HG03135 (cell line): ENCODE measurements around the gene PDLIM1.
"Not testable (repeated sequence)": the region's sequence is repeated elsewhere in the genome, so short reads cannot be mapped to it uniquely, and the experiment has no call there.

Experiments
- ATAC-seq: cut with Tn5 transposase; IDR thresholded peaks from one replicate; pipeline ENCODE4 v1.9.1; 2021; ENCODE audit warnings: mild to moderate bottlenecking, moderate library complexity; ENCODE audit not compliant: unreplicated experiment

Gene PDLIM1

GRCh38 chr10:95214793-95215192, 76.0 kb downstream of the PDLIM1 start:
- peak; percentile 67 for ATAC-seq

DNA sequence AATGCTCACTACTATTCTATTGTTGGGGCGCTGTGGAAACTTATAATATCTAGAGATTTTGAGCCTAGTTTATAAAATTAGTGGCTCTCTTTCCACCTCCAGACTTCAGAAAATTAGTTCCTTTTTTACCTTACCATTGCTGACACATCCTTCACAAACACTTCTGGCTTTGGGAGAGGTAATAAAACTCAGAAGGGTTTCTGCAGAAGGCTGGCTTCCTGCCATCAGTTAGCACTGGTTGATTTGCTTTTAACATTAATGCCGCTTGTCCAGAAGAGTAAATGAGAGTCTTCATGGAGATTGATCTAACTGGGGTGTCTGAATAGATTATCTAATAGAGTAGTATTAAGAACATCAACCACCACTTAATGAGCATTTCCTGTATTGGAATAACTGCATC, 76.4 kb downstream of the PDLIM1 start:
- no peak for ATAC-seq

DNA sequence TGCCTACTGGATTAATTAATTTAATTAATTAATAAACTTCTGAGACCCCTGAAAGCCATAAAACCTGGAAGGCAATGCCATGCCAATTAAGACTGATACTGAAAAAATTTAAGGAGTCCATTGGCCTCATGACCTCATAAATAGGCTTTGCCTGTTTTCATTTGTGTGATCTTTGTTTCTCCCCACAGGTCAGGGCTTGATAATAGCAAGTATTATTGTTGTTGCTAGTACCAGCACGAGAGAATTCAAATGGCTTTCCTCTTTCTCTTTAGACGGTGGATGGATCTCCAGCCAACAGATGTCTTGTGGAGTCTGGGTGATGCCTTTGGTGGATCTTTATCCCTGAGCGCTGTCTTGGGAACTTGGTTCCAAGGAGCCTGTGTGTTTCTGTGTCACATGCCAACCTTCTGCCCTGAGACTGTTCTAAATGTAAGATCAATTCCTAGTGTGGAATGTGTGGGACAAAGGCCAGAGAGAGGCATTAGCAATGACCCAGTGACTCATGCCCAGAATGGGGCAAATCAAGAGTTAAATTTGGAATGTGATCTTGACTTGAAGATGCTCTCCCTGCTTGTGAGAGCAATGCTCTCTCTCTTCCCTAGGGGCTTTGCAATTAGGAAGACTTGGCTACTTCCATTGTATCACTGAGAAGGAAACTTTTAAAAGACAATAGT, 79.1 kb downstream of the PDLIM1 start:
- ATAC-seq = no peak

DNA sequence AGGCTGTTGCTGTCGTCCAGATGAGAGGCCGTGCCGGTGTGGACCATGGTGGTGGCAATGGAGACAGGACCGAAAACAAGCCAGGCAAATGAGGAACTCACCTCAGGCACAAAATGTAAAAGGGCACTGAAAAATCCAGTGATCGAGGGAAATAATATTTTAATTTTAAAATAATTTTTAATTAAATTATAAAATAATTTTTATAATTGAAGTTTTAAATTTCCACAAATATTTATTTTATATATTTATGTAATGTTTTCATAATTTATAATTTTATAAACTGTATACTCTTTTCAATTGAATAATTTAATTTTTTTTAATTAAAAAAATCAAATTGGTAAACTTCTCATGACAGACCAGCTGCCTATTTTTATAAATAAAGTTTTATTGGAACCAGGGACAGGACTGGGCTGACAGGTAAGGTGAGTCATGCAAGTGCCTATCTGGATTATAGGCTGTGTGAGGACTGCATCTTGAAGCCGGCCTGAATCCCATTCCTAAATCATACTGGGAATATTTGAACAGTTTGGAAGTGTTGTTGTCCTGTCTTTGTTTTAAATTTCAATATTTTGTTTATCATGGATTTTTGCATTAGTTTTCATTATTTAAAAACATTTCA, 81.2 kb downstream of the PDLIM1 start:
- no peak for ATAC-seq

DNA sequence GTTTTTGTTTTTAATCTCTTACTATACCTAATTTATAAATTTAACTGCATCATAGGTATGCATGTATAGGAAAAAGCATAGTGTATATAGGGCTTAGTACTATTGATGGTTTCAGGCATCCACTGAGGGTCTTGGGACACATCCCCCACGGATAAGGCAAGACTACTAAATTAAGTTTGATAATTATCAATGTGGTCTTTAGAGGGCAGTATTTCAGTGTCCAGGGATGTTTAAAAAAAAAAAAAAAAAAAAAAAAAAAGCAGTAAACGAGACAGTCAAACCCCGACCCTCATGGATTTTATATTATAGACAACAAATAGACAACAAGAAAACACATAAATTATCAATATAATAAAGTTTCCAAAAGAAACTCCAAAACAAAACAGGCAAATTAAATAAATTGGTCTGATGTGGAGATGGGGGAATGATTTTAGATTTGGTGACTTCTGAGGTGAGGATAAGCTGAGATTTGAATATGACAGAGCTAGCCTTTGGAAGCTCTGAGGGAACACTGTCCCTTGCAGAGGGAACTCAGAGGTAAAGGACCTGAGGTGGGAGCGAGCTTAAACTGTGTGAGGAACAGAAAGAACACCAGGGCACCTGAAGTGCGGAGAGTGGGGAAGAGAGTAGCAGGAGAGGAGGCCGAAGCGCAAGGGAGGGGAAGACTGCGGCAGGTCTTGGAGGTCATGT, 82.0 kb downstream of the PDLIM1 start:
- ATAC-seq = no peak

DNA sequence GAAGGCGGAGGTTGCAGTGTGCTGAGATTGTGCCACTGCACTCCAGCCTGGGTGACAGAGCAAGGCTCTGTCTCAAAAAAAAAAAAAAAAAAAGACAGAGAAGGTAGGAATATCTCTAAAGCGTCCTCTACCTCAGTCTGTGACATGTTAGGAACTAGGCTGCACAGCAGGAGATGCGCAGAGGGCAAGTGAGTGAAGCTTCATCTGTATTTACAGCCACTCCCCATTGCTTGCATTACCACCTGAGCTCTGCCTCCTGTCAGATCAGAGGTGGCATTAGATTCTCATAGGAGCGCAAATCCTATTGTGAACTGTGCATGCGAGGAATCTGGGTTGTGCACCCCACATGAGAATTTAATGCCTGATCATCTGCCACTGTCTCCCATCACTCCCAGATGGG, 87.9 kb downstream of the PDLIM1 start:
- not testable (repeated sequence) for ATAC-seq

DNA sequence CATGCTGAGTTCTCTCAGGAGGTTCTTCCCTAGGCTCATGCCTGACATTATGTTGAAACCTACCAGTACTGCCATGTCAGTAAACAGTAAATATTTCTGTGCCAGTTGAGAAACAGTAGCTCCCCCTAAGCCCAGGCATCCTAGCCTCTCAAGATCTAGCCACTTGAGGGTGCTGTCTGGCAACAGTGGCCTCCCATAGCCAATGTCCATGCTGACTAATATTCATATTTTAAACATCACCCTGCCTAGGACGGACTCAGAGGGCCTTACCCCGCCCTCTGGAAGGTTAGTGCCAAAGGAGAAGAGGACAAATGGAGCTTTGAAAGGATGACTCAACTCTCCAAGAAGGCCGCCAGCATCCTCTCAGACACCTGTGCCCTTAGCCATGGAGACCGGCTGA, 89.1 kb downstream of the PDLIM1 start:
- ATAC-seq = no peak

GRCh38 chr10:95196046-95196445, 94.8 kb downstream of the PDLIM1 start:
- ATAC-seq = no peak

- no peak for ATAC-seq
Observed at GRCh38 chr10:95193944-95194343, 96.9 kb downstream of the PDLIM1 start, which contains the start of gene ACSM6. Gene ACSM6 (plus strand): TSS chr10:95194238. CDS start chr10:95194486, 248 bp downstream.

GRCh38 chr10:95188593-95188992, 102.2 kb downstream of the PDLIM1 start:
- ATAC-seq = no peak

DNA sequence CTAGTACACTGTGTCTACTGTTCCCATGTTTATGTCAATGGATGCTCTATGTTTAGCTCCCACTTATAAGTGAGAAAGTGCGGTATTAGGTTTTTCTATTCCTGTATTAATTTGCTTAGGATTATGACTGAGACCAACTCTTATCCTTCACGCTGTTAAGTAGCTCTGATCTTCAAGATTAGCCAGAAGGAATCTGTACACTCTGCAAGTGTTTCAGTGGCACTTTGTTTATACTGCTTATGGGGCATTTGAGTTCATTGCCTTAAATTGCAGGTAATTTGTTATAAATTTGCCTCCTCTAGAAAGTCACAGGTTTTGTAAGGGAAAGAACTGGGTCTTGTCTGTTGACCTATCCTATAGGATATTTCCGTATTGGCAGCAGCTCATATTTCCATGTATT, 103.2 kb downstream of the PDLIM1 start:
- no peak for ATAC-seq
